ENCODE results near the gene ZDHHC11. TPM values are rescaled to one million over a fixed set of nuclear protein-coding genes. Genes with fewer than 3 reads are reported as not detected.
"Not testable (repeated sequence)": the region's sequence is repeated elsewhere in the genome, so short reads cannot be mapped to it uniquely, and the experiment has no call there.

Gene ZDHHC11
- total and polyA plus RNA-seq, 5 donors from 2014 or later = 18.3 TPM; not detected in 4

- Histone ChIP-seq H3K27ac (ENCODE audit: insufficient read depth, low read length, poor library complexity, severe bottlenecking) (no peak overlapping the region), H3K4me3 (ENCODE audit: low read depth, low read length) (no peak overlapping the region), H3K4me1 (ENCODE audit: control insufficient read depth, insufficient read depth, low read length, poor library complexity, severe bottlenecking) (no peaks in the 10 kb centered on the region), H3K27me3 (ENCODE audit: control insufficient read depth, insufficient read depth, low read length) (no peaks in the 10 kb centered on the region), H3K36me3 (ENCODE audit: control insufficient read depth, insufficient read depth, low read length) (no peaks in the 10 kb centered on the region), H3K9me3 (ENCODE audit: control insufficient read depth in 2 of 2, low read length in 2 of 2) (no peaks in the 10 kb centered on the region)
- H3K36me3 Mint-ChIP-seq = no peaks in the 10 kb centered on the region
- no peak overlapping the region for H3K4me3 Mint-ChIP-seq
- no peak for ATAC-seq (ENCODE audit: low read depth in 2 of 2)
- H3K27me3 Mint-ChIP-seq = no peaks in the 10 kb centered on the region
- no peak overlapping the region for H3K27ac Mint-ChIP-seq
- H3K9me3 Mint-ChIP-seq = no peaks in the 10 kb centered on the region
- DNase-seq = no peak
- peaks cover 0 to 3% (median 0%) of the 10 kb centered on the region in 4 donors for H3K4me1 Mint-ChIP-seq
These were observed 73.7 kb downstream of the ZDHHC11 start for GRCh38 chr5:776862-777711.

- no peaks in the 10 kb centered on the region for H3K4me1 ChIP-seq (ENCODE audit: control insufficient read depth, insufficient read depth, low read length, poor library complexity, severe bottlenecking)
- H3K27ac ChIP-seq (ENCODE audit: insufficient read depth, low read length, poor library complexity, severe bottlenecking) = no peak overlapping the region
- no peaks in the 10 kb centered on the region for H3K9me3 Mint-ChIP-seq
- no peak overlapping the region for H3K27ac Mint-ChIP-seq
- no peak for ATAC-seq (ENCODE audit: low read depth in 2 of 2)
- H3K27me3 ChIP-seq (ENCODE audit: control insufficient read depth, insufficient read depth, low read length) = no peaks in the 10 kb centered on the region
- DNase-seq = no peak
- no peaks in the 10 kb centered on the region for H3K27me3 Mint-ChIP-seq
- no peaks in the 10 kb centered on the region for H3K9me3 ChIP-seq (ENCODE audit: control insufficient read depth in 2 of 2, low read length in 2 of 2)
- peaks cover 0 to 3% (median 0%) of the 10 kb centered on the region in 4 donors for H3K4me1 Mint-ChIP-seq
- H3K4me3 Mint-ChIP-seq = no peak overlapping the region
- H3K36me3 ChIP-seq (ENCODE audit: control insufficient read depth, insufficient read depth, low read length) = no peaks in the 10 kb centered on the region
- no peaks in the 10 kb centered on the region for H3K36me3 Mint-ChIP-seq
- H3K4me3 ChIP-seq (ENCODE audit: low read depth, low read length) = no peak overlapping the region
These were observed 74.6 kb downstream of the ZDHHC11 start for GRCh38 chr5:775961-776861.

- H3K4me3 Mint-ChIP-seq; H3K27me3 ChIP-seq (ENCODE audit: control insufficient read depth, insufficient read depth, low read length); H3K4me1 ChIP-seq (ENCODE audit: control insufficient read depth, insufficient read depth, low read length, poor library complexity, severe bottlenecking); H3K36me3 Mint-ChIP-seq; H3K9me3 ChIP-seq (ENCODE audit: control insufficient read depth in 2 of 2, low read length in 2 of 2); ATAC-seq (ENCODE audit: low read depth in 2 of 2); H3K4me1 Mint-ChIP-seq; H3K36me3 ChIP-seq (ENCODE audit: control insufficient read depth, insufficient read depth, low read length); H3K27me3 Mint-ChIP-seq; H3K9me3 Mint-ChIP-seq; H3K27ac Mint-ChIP-seq; DNase-seq; H3K27ac ChIP-seq (ENCODE audit: insufficient read depth, low read length, poor library complexity, severe bottlenecking); H3K4me3 ChIP-seq (ENCODE audit: low read depth, low read length): not testable (repeated sequence)
These were observed 75.2 kb downstream of the ZDHHC11 start for GRCh38 chr5:775595-775960.

- not testable (repeated sequence) for H3K9me3 ChIP-seq (ENCODE audit: control insufficient read depth in 2 of 2, low read length in 2 of 2); H3K4me1 ChIP-seq (ENCODE audit: control insufficient read depth, insufficient read depth, low read length, poor library complexity, severe bottlenecking); H3K27me3 ChIP-seq (ENCODE audit: control insufficient read depth, insufficient read depth, low read length); DNase-seq; H3K9me3 Mint-ChIP-seq; H3K36me3 Mint-ChIP-seq; H3K27me3 Mint-ChIP-seq; H3K27ac ChIP-seq (ENCODE audit: insufficient read depth, low read length, poor library complexity, severe bottlenecking); ATAC-seq (ENCODE audit: low read depth in 2 of 2); H3K4me3 ChIP-seq (ENCODE audit: low read depth, low read length); H3K4me1 Mint-ChIP-seq; H3K4me3 Mint-ChIP-seq; H3K36me3 ChIP-seq (ENCODE audit: control insufficient read depth, insufficient read depth, low read length); H3K27ac Mint-ChIP-seq
These were observed 75.8 kb downstream of the ZDHHC11 start for GRCh38 chr5:774854-775505.

GRCh38 chr5:774304-774703, 76.5 kb downstream of the ZDHHC11 start:
- not testable (repeated sequence) for H3K27me3 Mint-ChIP-seq; H3K27me3 ChIP-seq (ENCODE audit: control insufficient read depth, insufficient read depth, low read length); DNase-seq; H3K36me3 Mint-ChIP-seq; H3K36me3 ChIP-seq (ENCODE audit: control insufficient read depth, insufficient read depth, low read length); H3K9me3 Mint-ChIP-seq; H3K27ac ChIP-seq (ENCODE audit: insufficient read depth, low read length, poor library complexity, severe bottlenecking); H3K4me3 Mint-ChIP-seq; H3K4me1 Mint-ChIP-seq; H3K4me3 ChIP-seq (ENCODE audit: low read depth, low read length); H3K9me3 ChIP-seq (ENCODE audit: control insufficient read depth in 2 of 2, low read length in 2 of 2); H3K4me1 ChIP-seq (ENCODE audit: control insufficient read depth, insufficient read depth, low read length, poor library complexity, severe bottlenecking); H3K27ac Mint-ChIP-seq; ATAC-seq (ENCODE audit: low read depth in 2 of 2)

GRCh38 chr5:773517-774264, 77.1 kb downstream of the ZDHHC11 start:
- Mint-ChIP-seq H3K4me1 (peaks cover 0 to 3% (median 0%) of the 10 kb centered on the region in 4 donors), H3K9me3 (no peaks in the 10 kb centered on the region), H3K4me3 (no peak overlapping the region), H3K27ac (no peak overlapping the region), H3K27me3 (no peaks in the 10 kb centered on the region), H3K36me3 (no peaks in the 10 kb centered on the region)
- ATAC-seq (ENCODE audit: low read depth in 2 of 2) (no peak), DNase-seq (no peak)
- no peaks in the 10 kb centered on the region for H3K36me3 ChIP-seq (ENCODE audit: control insufficient read depth, insufficient read depth, low read length)
- no peak overlapping the region for H3K4me3 ChIP-seq (ENCODE audit: low read depth, low read length)
- no peaks in the 10 kb centered on the region for H3K27me3 ChIP-seq (ENCODE audit: control insufficient read depth, insufficient read depth, low read length)
- H3K27ac ChIP-seq (ENCODE audit: insufficient read depth, low read length, poor library complexity, severe bottlenecking) = no peak overlapping the region
- no peaks in the 10 kb centered on the region for H3K4me1 ChIP-seq (ENCODE audit: control insufficient read depth, insufficient read depth, low read length, poor library complexity, severe bottlenecking)
- no peaks in the 10 kb centered on the region for H3K9me3 ChIP-seq (ENCODE audit: control insufficient read depth in 2 of 2, low read length in 2 of 2)

- not testable (repeated sequence) for DNase-seq, H3K4me1 Mint-ChIP-seq
These were observed 77.9 kb downstream of the ZDHHC11 start for GRCh38 chr5:772931-773330.

More at GRCh38 chr5:772931-773330, 77.9 kb downstream of the ZDHHC11 start:
- H3K27me3 ChIP-seq (ENCODE audit: control insufficient read depth, insufficient read depth, low read length); H3K4me1 ChIP-seq (ENCODE audit: control insufficient read depth, insufficient read depth, low read length, poor library complexity, severe bottlenecking); H3K27ac ChIP-seq (ENCODE audit: insufficient read depth, low read length, poor library complexity, severe bottlenecking); H3K36me3 ChIP-seq (ENCODE audit: control insufficient read depth, insufficient read depth, low read length); H3K9me3 Mint-ChIP-seq; H3K27ac Mint-ChIP-seq; H3K36me3 Mint-ChIP-seq; H3K4me3 ChIP-seq (ENCODE audit: low read depth, low read length); ATAC-seq (ENCODE audit: low read depth in 2 of 2); H3K9me3 ChIP-seq (ENCODE audit: control insufficient read depth in 2 of 2, low read length in 2 of 2); H3K4me3 Mint-ChIP-seq; H3K27me3 Mint-ChIP-seq: not testable (repeated sequence)
